ENCODE results near the gene ZYX.
"Not testable (repeated sequence)": the region's sequence is repeated elsewhere in the genome, so short reads cannot be mapped to it uniquely, and the experiment has no call there.

The ZYX gene

DNA sequence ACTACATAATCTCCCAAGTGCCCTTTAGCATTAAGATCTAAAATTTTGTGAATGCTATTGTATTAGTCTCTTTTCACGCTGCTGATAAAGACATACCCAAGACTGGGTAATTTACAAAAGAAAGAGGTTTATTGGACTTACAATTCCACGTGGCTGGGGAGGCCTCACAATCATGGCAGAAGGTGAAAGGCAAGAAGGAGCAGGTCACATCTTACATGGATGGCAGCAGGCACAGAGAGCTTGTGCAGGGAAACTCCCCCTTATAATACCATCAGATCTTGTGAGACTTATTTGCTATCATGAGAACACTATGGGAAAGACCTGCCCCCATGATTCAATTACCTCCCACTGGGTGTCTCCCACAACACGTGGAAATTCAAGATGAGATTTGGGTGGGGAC is 39.5 kb downstream of the ZYX start:
- not testable (repeated sequence) for H3K9me3 ChIP-seq (replicated peaks in 1 of 2; ENCODE audit: control insufficient read depth in 2 of 2, insufficient read depth in 1 of 2, low read depth in 1 of 2, low read length in 2 of 2); H3K4me3 ChIP-seq (ENCODE audit: low read length in 2 of 2); H2BK12ac ChIP-seq (ENCODE audit: low read length); H4K91ac ChIP-seq (ENCODE audit: low read depth, low read length, poor library complexity); H2BK5ac ChIP-seq (ENCODE audit: low read length); H3K4me2 ChIP-seq (ENCODE audit: insufficient read depth, low read length, poor library complexity, severe bottlenecking); H3K27me3 ChIP-seq (ENCODE audit: control insufficient read depth in 3 of 3, insufficient read depth in 3 of 3, low read depth in 1 of 3, low read length in 3 of 3); H3K79me1 ChIP-seq (ENCODE audit: low read depth, low read length); H3K36me3 ChIP-seq (replicated peaks in 1 of 2; ENCODE audit: control insufficient read depth in 2 of 2, insufficient read depth in 2 of 2, low read length in 2 of 2); H3K4ac ChIP-seq (ENCODE audit: low read length); H4K8ac ChIP-seq (ENCODE audit: low read depth, low read length); H3K27ac ChIP-seq (replicated peaks; ENCODE audit: low read length); H3K9ac ChIP-seq (ENCODE audit: low read depth, low read length, poor library complexity); H2AK5ac ChIP-seq (ENCODE audit: low read depth, low read length); DNase-seq (ENCODE audit: low spot score); H3K4me1 ChIP-seq (ENCODE audit: control insufficient read depth in 2 of 2, insufficient read depth in 1 of 2, low read depth in 1 of 2, low read length in 2 of 2); H3K23ac ChIP-seq (ENCODE audit: low read depth, low read length, poor library complexity); H2AFZ ChIP-seq (ENCODE audit: low read length); H3K14ac ChIP-seq (ENCODE audit: low read length); H3K18ac ChIP-seq (ENCODE audit: low read length); H2BK120ac ChIP-seq (ENCODE audit: low read depth, low read length); H2BK15ac ChIP-seq (ENCODE audit: low read length)
- WGBS, 2 donors (ENCODE audit: extremely low coverage in 2 of 2, insufficient read length in 2 of 2, insufficient replicate concordance in 1 of 2) = no CpG with 5 or more reads among the region's 3 CpGs

DNA sequence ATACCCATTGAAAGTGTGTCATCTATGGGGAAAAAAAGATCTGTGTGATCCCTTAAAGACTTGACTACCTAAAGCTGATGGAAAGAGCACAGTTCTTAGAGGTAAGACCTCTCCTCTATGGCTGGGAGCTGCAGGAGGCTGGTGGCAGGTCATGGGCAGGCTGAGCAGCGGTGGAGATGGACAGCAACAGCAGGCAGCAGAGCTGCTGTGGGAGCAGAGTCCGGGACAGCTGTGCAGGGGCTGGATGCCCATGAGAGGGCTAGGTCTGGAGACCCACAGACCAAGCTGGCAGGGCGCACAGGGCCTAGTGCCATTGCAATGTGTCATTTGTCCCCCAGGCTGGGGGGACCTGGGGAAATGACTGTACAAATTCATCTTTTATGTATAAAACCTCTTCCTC is 40.9 kb downstream of the ZYX start:
- Histone ChIP-seq H2AFZ (ENCODE audit: low read length) (no peak overlapping the region), H2BK12ac (ENCODE audit: low read length) (no peak overlapping the region), H2AK5ac (ENCODE audit: low read depth, low read length) (no peak overlapping the region), H3K4me1 (ENCODE audit: control insufficient read depth in 2 of 2, insufficient read depth in 1 of 2, low read depth in 1 of 2, low read length in 2 of 2) (no peaks in the 10 kb centered on the region), H3K36me3 (replicated peaks in 1 of 2; ENCODE audit: control insufficient read depth in 2 of 2, insufficient read depth in 2 of 2, low read length in 2 of 2) (no peaks in the 10 kb centered on the region), H3K9me3 (replicated peaks in 1 of 2; ENCODE audit: control insufficient read depth in 2 of 2, insufficient read depth in 1 of 2, low read depth in 1 of 2, low read length in 2 of 2) (no peaks in the 10 kb centered on the region), H2BK5ac (ENCODE audit: low read length) (no peak overlapping the region), H3K14ac (ENCODE audit: low read length) (no peak overlapping the region), H3K18ac (ENCODE audit: low read length) (no peak overlapping the region), H4K8ac (ENCODE audit: low read depth, low read length) (no peak overlapping the region), H3K23ac (ENCODE audit: low read depth, low read length, poor library complexity) (no peak overlapping the region), H3K27me3 (ENCODE audit: control insufficient read depth in 3 of 3, insufficient read depth in 3 of 3, low read depth in 1 of 3, low read length in 3 of 3) (peaks cover 0 to 6% (median 0%) of the 10 kb centered on the region in 3 experiments), H4K91ac (ENCODE audit: low read depth, low read length, poor library complexity) (no peak overlapping the region), H3K4me3 (ENCODE audit: low read length in 2 of 2) (no peak overlapping the region), H2BK120ac (ENCODE audit: low read depth, low read length) (no peak overlapping the region), H3K27ac (replicated peaks; ENCODE audit: low read length) (no peak overlapping the region), H3K9ac (ENCODE audit: low read depth, low read length, poor library complexity) (no peak overlapping the region), H3K4ac (ENCODE audit: low read length) (no peak overlapping the region), H3K79me1 (ENCODE audit: low read depth, low read length) (no peaks in the 10 kb centered on the region), H2BK15ac (ENCODE audit: low read length) (no peak overlapping the region), H3K4me2 (ENCODE audit: insufficient read depth, low read length, poor library complexity, severe bottlenecking) (no peak overlapping the region)
- DNase-seq (ENCODE audit: low spot score) = no peak
- no CpG with 5 or more reads among the region's 3 CpGs for WGBS, 2 donors (ENCODE audit: extremely low coverage in 2 of 2, insufficient read length in 2 of 2, insufficient replicate concordance in 1 of 2)

DNA sequence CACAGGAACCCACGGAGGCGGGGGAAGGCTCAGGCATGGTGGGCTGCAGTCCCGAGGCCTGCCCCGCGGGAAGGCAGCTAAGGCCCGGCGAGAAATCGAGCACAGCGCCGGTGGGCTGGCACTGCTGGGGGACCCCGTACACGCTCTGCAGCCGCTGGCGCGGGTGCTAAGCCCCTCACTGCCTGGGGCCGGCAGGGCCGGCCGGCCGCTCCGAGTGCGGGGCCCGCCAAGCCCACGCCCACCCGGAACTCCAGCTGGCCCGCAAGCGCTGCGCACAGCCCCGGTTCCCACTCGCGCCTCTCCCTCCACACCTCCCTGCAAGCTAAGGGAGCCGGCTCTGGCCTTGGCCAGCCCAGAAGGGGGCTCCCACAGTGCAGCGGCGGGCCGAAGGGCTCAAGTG is 43.3 kb downstream of the ZYX start:
- DNase-seq (ENCODE audit: low spot score); H2AK5ac ChIP-seq (ENCODE audit: low read depth, low read length); H3K18ac ChIP-seq (ENCODE audit: low read length); H3K27ac ChIP-seq (replicated peaks; ENCODE audit: low read length); H4K91ac ChIP-seq (ENCODE audit: low read depth, low read length, poor library complexity); H3K9ac ChIP-seq (ENCODE audit: low read depth, low read length, poor library complexity); H3K4me3 ChIP-seq (ENCODE audit: low read length in 2 of 2); H3K4me1 ChIP-seq (ENCODE audit: control insufficient read depth in 2 of 2, insufficient read depth in 1 of 2, low read depth in 1 of 2, low read length in 2 of 2); H2AFZ ChIP-seq (ENCODE audit: low read length); H3K9me3 ChIP-seq (replicated peaks in 1 of 2; ENCODE audit: control insufficient read depth in 2 of 2, insufficient read depth in 1 of 2, low read depth in 1 of 2, low read length in 2 of 2); H3K79me1 ChIP-seq (ENCODE audit: low read depth, low read length); H2BK12ac ChIP-seq (ENCODE audit: low read length); H2BK15ac ChIP-seq (ENCODE audit: low read length); H3K14ac ChIP-seq (ENCODE audit: low read length); H4K8ac ChIP-seq (ENCODE audit: low read depth, low read length); H2BK5ac ChIP-seq (ENCODE audit: low read length); H3K4ac ChIP-seq (ENCODE audit: low read length); H3K36me3 ChIP-seq (replicated peaks in 1 of 2; ENCODE audit: control insufficient read depth in 2 of 2, insufficient read depth in 2 of 2, low read length in 2 of 2); H3K4me2 ChIP-seq (ENCODE audit: insufficient read depth, low read length, poor library complexity, severe bottlenecking); H2BK120ac ChIP-seq (ENCODE audit: low read depth, low read length); H3K23ac ChIP-seq (ENCODE audit: low read depth, low read length, poor library complexity); H3K27me3 ChIP-seq (ENCODE audit: control insufficient read depth in 3 of 3, insufficient read depth in 3 of 3, low read depth in 1 of 3, low read length in 3 of 3): not testable (repeated sequence)
- WGBS, 2 donors (ENCODE audit: extremely low coverage in 2 of 2, insufficient read length in 2 of 2, insufficient replicate concordance in 1 of 2) = no CpG with 5 or more reads among the region's 34 CpGs

DNA sequence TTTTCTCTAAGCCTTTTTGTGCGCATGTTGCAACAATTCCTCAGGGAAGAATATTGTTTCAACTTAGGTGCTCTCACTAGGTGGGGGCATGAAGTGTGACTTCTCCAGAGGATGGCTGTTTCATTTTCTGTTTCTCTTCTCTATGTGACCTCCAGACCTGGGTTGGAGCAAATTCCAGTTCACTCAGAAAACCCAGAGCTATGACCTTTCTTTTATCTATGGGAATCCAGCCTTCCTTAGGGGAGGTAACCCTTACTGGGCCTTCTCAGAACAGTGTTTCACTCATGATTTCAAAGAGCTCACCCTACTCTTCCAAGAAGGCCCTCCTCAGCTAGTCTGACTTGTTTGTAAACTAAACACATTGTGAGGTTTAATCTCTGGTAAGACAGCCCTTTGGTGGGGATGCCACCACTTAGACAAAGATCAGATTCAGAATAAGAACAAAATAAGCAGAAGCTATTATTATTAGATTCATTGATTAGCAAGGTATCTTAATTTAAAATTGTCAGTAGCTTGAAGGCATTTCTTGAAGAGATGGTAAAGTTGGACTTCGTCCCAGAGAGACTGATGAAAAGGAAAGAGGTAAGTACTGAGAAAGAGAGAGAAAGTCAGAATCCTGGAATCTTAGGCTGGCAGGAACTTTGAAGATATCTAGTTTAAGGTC is 45.5 kb downstream of the ZYX start:
- Histone ChIP-seq H3K14ac (ENCODE audit: low read length) (no peak overlapping the region), H3K4ac (ENCODE audit: low read length) (no peak overlapping the region), H3K9me3 (replicated peaks in 1 of 2; ENCODE audit: control insufficient read depth in 2 of 2, insufficient read depth in 1 of 2, low read depth in 1 of 2, low read length in 2 of 2) (no peaks in the 10 kb centered on the region), H3K9ac (ENCODE audit: low read depth, low read length, poor library complexity) (no peak overlapping the region), H2BK15ac (ENCODE audit: low read length) (no peak overlapping the region), H4K91ac (ENCODE audit: low read depth, low read length, poor library complexity) (no peak overlapping the region), H2BK5ac (ENCODE audit: low read length) (no peak overlapping the region), H4K8ac (ENCODE audit: low read depth, low read length) (no peak overlapping the region), H2BK12ac (ENCODE audit: low read length) (no peak overlapping the region), H2AFZ (ENCODE audit: low read length) (no peak overlapping the region), H3K23ac (ENCODE audit: low read depth, low read length, poor library complexity) (no peak overlapping the region), H2AK5ac (ENCODE audit: low read depth, low read length) (no peak overlapping the region), H3K27ac (replicated peaks; ENCODE audit: low read length) (no peak overlapping the region), H2BK120ac (ENCODE audit: low read depth, low read length) (no peak overlapping the region), H3K18ac (ENCODE audit: low read length) (no peak overlapping the region), H3K4me3 (ENCODE audit: low read length in 2 of 2) (no peak overlapping the region), H3K4me2 (ENCODE audit: insufficient read depth, low read length, poor library complexity, severe bottlenecking) (no peak overlapping the region), H3K4me1 (ENCODE audit: control insufficient read depth in 2 of 2, insufficient read depth in 1 of 2, low read depth in 1 of 2, low read length in 2 of 2) (no peaks in the 10 kb centered on the region), H3K79me1 (ENCODE audit: low read depth, low read length) (no peaks in the 10 kb centered on the region), H3K27me3 (ENCODE audit: control insufficient read depth in 3 of 3, insufficient read depth in 3 of 3, low read depth in 1 of 3, low read length in 3 of 3) (no peaks in the 10 kb centered on the region), H3K36me3 (replicated peaks in 1 of 2; ENCODE audit: control insufficient read depth in 2 of 2, insufficient read depth in 2 of 2, low read length in 2 of 2) (no peaks in the 10 kb centered on the region)
- DNase-seq (ENCODE audit: low spot score) = no peak
- WGBS, 2 donors (ENCODE audit: extremely low coverage in 2 of 2, insufficient read length in 2 of 2, insufficient replicate concordance in 1 of 2) = no CpG with 5 or more reads among the region's 2 CpGs

All from neuronal stem cell (in vitro differentiated cells).